Muscle layer of duodenum (tissue), 2 donors: ENCODE data around the gene GFAP.

Source experiments
- H3K27ac ChIP-seq: one replicate; pipeline ENCODE4 v1.7.0; 2013; ENCODE audit warnings: mild to moderate bottlenecking, low read length
- H3K27me3 ChIP-seq: one replicate; pipeline ENCODE4 v1.7.0; 2013; ENCODE audit warnings: low read depth, mild to moderate bottlenecking, control low read depth, low read length
- H3K36me3 ChIP-seq, 2 donors: one replicate each; pipeline ENCODE4 v1.7.0; 2013; ENCODE audit warnings: low read length in 2 of 2, control low read depth in 1 of 2, mild to moderate bottlenecking in 1 of 2; ENCODE audit not compliant: insufficient read depth in 2 of 2, control insufficient read depth in 1 of 2
- H3K4me1 ChIP-seq, 2 donors: one replicate each; pipeline ENCODE4 v1.7.0; 2013; ENCODE audit warnings: low read length in 2 of 2, mild to moderate bottlenecking in 2 of 2, control low read depth in 1 of 2, moderate library complexity in 1 of 2; ENCODE audit not compliant: insufficient read depth in 2 of 2, control insufficient read depth in 1 of 2
- H3K4me3 ChIP-seq, 2 donors: one replicate each; pipeline ENCODE4 v1.7.0; 2013; ENCODE audit warnings: low read length in 2 of 2, low read depth in 1 of 2, mild to moderate bottlenecking in 1 of 2
- H3K9me3 ChIP-seq, 2 donors: one replicate each; pipeline ENCODE4 v1.7.0; 2013; ENCODE audit warnings: low read length in 2 of 2, control low read depth in 1 of 2, mild to moderate bottlenecking in 1 of 2; ENCODE audit not compliant: control insufficient read depth in 1 of 2
- donor health status: healthy.

GFAP gene

DNA sequence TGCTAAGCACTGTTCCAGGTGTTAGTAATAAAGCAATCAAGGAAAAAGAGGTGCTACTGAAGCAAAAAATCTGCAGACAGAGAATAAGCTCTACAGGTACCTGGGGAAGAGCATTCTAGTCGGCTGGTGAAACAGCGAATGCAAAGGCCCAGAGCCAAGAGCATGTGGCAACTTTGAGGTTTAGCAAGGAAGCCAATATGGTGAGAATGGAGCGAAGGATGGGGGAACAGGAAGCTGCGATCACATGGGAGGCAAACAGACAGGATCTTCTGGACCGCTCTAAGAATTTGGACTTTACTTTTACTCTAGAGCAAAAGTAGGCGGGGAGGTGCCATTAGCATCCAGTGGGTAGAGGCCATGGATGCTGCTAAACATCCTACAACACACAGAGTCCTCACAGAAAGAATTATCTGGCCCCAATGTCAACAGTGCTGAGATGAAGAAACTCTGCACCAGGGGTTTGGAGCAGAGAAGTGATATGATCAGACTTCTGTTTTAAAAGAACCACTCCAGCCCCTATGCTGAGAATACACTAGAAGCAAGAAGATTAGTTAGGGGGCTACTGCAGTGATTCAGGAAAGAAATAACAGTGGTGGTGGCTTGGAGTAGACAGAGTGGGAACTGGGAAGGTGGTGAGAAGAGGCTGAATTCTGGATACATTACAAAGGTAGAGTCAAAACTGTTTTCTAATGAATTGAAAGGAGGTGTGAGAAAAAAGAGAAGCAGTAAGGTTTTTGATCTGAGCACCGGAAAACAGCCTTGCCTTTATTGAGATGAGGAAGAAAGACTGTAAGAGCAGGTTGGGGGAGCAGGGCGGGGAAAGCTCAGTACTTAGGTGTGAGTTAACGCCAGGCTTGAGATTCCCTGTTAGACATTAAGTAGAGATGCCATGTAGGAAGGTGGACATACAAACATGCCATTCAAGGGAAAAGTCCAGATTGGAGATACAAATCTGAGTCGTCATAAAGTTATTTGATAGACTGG lies 27.0 kb downstream of the GFAP start:
- H3K4me3 ChIP-seq = no peak overlapping the region
- H3K27ac ChIP-seq = no peak overlapping the region
- no peaks in the 10 kb centered on the region for H3K27me3 ChIP-seq

DNA sequence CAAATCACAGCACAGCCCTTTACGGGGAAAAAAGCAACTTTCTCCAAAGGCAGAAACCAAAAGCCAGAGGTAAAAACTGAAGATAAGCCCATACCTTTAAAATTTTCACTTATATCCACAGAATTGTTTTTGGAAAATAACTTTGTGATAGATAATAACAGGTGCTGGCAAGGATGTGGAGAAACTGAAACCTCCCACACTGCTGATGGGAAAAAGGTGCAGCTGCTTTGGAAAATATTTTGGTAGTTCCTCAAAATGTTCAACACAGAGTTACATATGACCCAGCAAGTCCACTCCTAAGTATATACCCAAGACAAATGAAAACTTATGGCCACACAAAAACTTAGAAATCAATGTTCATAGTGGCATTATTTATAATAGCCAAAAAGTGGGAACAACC lies 28.3 kb downstream of the GFAP start:
- Histone ChIP-seq H3K27me3 (no peaks in the 10 kb centered on the region), H3K9me3 (no peaks in the 10 kb centered on the region), H3K4me1 (no peaks in the 10 kb centered on the region), H3K4me3 (no peak overlapping the region), H3K27ac (no peak overlapping the region), H3K36me3 (peaks cover 40 to 54% of the 10 kb centered on the region in 2 donors)

More for the DNA sequence above, 27.0 kb downstream of the GFAP start:
- no peaks in the 10 kb centered on the region for H3K9me3 ChIP-seq
- no peaks in the 10 kb centered on the region for H3K4me1 ChIP-seq
- peaks cover 30 to 48% of the 10 kb centered on the region in 2 donors for H3K36me3 ChIP-seq

DNA sequence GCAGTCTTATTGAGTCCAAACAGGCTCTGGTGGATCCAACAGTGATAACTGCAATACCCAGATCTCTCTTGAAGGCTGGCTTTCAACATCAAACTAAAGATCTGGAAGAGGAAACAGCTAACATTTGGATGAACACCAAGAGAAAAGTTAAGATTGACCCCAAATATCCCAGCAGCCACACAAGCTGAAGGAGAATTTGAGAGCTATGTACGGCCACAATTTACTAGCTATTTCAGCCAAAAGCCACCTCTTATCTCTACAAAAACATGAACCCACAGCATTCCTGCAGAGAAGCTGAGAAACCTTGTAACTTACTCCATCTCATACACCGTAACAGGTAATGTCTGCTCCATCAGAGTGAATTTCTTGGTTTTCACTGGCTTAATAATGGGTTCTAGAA lies 30.4 kb downstream of the GFAP start:
- no peak overlapping the region for H3K27ac ChIP-seq
- peaks cover 45 to 72% of the 10 kb centered on the region in 2 donors for H3K36me3 ChIP-seq
- no peaks in the 10 kb centered on the region for H3K9me3 ChIP-seq
- H3K27me3 ChIP-seq = no peaks in the 10 kb centered on the region
- no peaks in the 10 kb centered on the region for H3K4me1 ChIP-seq
- H3K4me3 ChIP-seq = no peak overlapping the region

GRCh38 chr17:44881145-44881544 lies 34.2 kb downstream of the GFAP start:
- Histone ChIP-seq H3K9me3 (no peaks in the 10 kb centered on the region), H3K36me3 (peaks cover 54 to 75% of the 10 kb centered on the region in 2 donors), H3K27ac (no peak overlapping the region), H3K4me3 (no peak overlapping the region), H3K27me3 (no peaks in the 10 kb centered on the region), H3K4me1 (no peaks in the 10 kb centered on the region)

GRCh38 chr17:44880062-44880461 lies 35.2 kb downstream of the GFAP start:
- Histone ChIP-seq H3K4me3 (no peak overlapping the region), H3K27ac (no peak overlapping the region), H3K27me3 (no peaks in the 10 kb centered on the region), H3K4me1 (no peaks in the 10 kb centered on the region), H3K9me3 (no peaks in the 10 kb centered on the region), H3K36me3 (peaks cover 53 to 72% of the 10 kb centered on the region in 2 donors)

- H3K4me3 ChIP-seq = no peak overlapping the region
- H3K36me3 ChIP-seq = peaks cover 53 to 66% of the 10 kb centered on the region in 2 donors
- no peak overlapping the region for H3K27ac ChIP-seq
- no peaks in the 10 kb centered on the region for H3K9me3 ChIP-seq
- H3K4me1 ChIP-seq = no peaks in the 10 kb centered on the region
- no peaks in the 10 kb centered on the region for H3K27me3 ChIP-seq
Measured at GRCh38 chr17:44879376-44879775, 35.9 kb downstream of the GFAP start.

- Histone ChIP-seq H3K27me3 (no peaks in the 10 kb centered on the region), H3K36me3 (peaks cover 55 to 65% of the 10 kb centered on the region in 2 donors), H3K9me3 (no peaks in the 10 kb centered on the region), H3K4me1 (no peaks in the 10 kb centered on the region), H3K27ac (no peak overlapping the region), H3K4me3 (no peak overlapping the region)
Measured at GRCh38 chr17:44878627-44879221, 36.6 kb downstream of the GFAP start.

GRCh38 chr17:44877121-44877520 lies 38.2 kb downstream of the GFAP start:
- Histone ChIP-seq H3K36me3 (peaks cover 39 to 54% of the 10 kb centered on the region in 2 donors), H3K4me3 (no peak overlapping the region), H3K4me1 (no peaks in the 10 kb centered on the region), H3K27ac (no peak overlapping the region), H3K9me3 (no peaks in the 10 kb centered on the region), H3K27me3 (no peaks in the 10 kb centered on the region)

DNA sequence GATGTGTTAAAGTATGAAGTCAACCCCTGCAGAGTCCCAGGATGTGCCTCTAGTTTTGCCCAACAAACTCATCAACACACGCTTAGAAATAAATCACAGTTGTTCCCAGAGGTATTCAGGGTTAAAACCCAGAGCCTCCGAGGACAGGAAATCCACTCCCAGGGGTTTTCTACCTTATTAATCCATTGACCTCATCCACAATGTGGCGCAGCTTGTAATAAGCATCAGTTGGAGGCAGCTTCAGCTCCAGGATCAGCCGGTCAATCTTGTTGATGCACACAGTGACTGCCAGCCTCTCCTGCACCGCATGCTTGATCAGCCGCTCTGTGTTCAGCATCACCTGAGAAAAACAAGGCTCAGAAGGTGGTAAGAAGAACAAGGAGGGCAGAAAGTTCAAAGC lies 39.5 kb downstream of the GFAP start:
- Histone ChIP-seq H3K36me3 (peaks cover 39 to 49% of the 10 kb centered on the region in 2 donors), H3K27ac (no peak overlapping the region), H3K4me1 (no peaks in the 10 kb centered on the region), H3K9me3 (no peaks in the 10 kb centered on the region), H3K27me3 (no peaks in the 10 kb centered on the region), H3K4me3 (no peak overlapping the region)

- Histone ChIP-seq H3K4me1 (no peaks in the 10 kb centered on the region), H3K27me3 (no peaks in the 10 kb centered on the region), H3K36me3 (peaks cover 46 to 55% of the 10 kb centered on the region in 2 donors), H3K27ac (no peak overlapping the region), H3K4me3 (no peak overlapping the region), H3K9me3 (no peaks in the 10 kb centered on the region)
Measured at GRCh38 chr17:44872131-44872768, 43.0 kb downstream of the GFAP start.

- Histone ChIP-seq H3K9me3 (no peaks in the 10 kb centered on the region), H3K27me3 (no peaks in the 10 kb centered on the region), H3K27ac (no peak overlapping the region), H3K4me3 (no peak overlapping the region), H3K36me3 (peaks cover 43 to 54% of the 10 kb centered on the region in 2 donors), H3K4me1 (no peaks in the 10 kb centered on the region)
Measured at GRCh38 chr17:44871556-44871955, 43.7 kb downstream of the GFAP start.
